Peyer's patch (tissue), 4 donors: ENCODE measurements around the gene GTF2H3. TPM values are rescaled to one million over a fixed set of nuclear protein-coding genes. Genes with fewer than 3 reads are reported as not detected.

Source experiments
- DNase-seq, 3 donors: peaks; one replicate each; pipeline ENCODE4 v3.0.0-alpha.2; 2017 to 2019
- H3K27ac ChIP-seq, 4 donors: fragments of 200-600 bp; sonication (generic); one replicate each; pipeline ENCODE4 v1.5.1; 2016 to 2019
- H3K27me3 ChIP-seq, 2 donors: fragments of 200-600 bp; sonication (generic); one replicate each; pipeline ENCODE4 v1.5.1; 2019
- H3K36me3 ChIP-seq, 3 donors: fragments of 200-600 bp; sonication (generic); one replicate each; pipeline ENCODE4 v1.5.1; 2016 to 2019
- H3K4me1 ChIP-seq, 4 donors: fragments of 200-600 bp; sonication (generic); one replicate each; pipeline ENCODE4 v1.5.1; 2016 to 2019
- H3K4me3 ChIP-seq, 4 donors: fragments of 200-600 bp; sonication (generic); 1 replicate in 3 of 4; 2 replicates in 1 of 4; pipeline ENCODE4 v1.5.1; 2016 to 2019; ENCODE audit warnings: mild to moderate bottlenecking in 1 of 4
- H3K9me3 ChIP-seq, 4 donors: fragments of 200-600 bp; sonication (generic); one replicate each; pipeline ENCODE4 v1.5.1; 2016 to 2019; ENCODE audit warnings: mild to moderate bottlenecking in 1 of 4
- POLR2A ChIP-seq, 2 donors: fragments of 450-650 bp; IDR thresholded peaks; one replicate each; pipeline ENCODE4 v1.5.1; 2017; ENCODE audit warnings: antibody characterized with exemption in 2 of 2, mild to moderate bottlenecking in 2 of 2, moderate library complexity in 2 of 2
- total RNA-seq, 4 donors: library from RNA; depleted of rRNA; stranded (reverse); fragments of >200 nt; gene quantifications; one replicate each; pipeline ENCODE4 v1.1.0, GENCODE V29; 2016
- TF ChIP-seq, protein P1 (sequence below), 6 experiments: fragments of 450-650 bp in 4 of 6; fragments of 200-600 bp in 2 of 6; sonication (generic) in 1 of 6; IDR thresholded peaks; one replicate each; pipeline ENCODE4 v1.5.1; 2017 to 2019; ENCODE audit warnings: antibody characterized with exemption in 6 of 6, mild to moderate bottlenecking in 3 of 6, moderate library complexity in 1 of 6

The GTF2H3 gene
- total RNA-seq, 4 donors from 2014 or later: 11.1 to 25.6 (median 15.5) TPM

- Histone ChIP-seq H3K4me3 (no peak overlapping the region), H3K27me3 (no peaks in the 10 kb centered on the region), H3K27ac (no peak overlapping the region), H3K4me1 (peaks cover 0 to 12% (median under 1%) of the 10 kb centered on the region in 4 donors), H3K9me3 (no peaks in the 10 kb centered on the region), H3K36me3 (peaks cover 0 to 75% (median 0%) of the 10 kb centered on the region in 3 donors)
- DNase-seq: no peak
- no peak for TF ChIP-seq POLR2A (IDR thresholded peaks at IDR 0.05)
- TF ChIP-seq, protein P1, sequence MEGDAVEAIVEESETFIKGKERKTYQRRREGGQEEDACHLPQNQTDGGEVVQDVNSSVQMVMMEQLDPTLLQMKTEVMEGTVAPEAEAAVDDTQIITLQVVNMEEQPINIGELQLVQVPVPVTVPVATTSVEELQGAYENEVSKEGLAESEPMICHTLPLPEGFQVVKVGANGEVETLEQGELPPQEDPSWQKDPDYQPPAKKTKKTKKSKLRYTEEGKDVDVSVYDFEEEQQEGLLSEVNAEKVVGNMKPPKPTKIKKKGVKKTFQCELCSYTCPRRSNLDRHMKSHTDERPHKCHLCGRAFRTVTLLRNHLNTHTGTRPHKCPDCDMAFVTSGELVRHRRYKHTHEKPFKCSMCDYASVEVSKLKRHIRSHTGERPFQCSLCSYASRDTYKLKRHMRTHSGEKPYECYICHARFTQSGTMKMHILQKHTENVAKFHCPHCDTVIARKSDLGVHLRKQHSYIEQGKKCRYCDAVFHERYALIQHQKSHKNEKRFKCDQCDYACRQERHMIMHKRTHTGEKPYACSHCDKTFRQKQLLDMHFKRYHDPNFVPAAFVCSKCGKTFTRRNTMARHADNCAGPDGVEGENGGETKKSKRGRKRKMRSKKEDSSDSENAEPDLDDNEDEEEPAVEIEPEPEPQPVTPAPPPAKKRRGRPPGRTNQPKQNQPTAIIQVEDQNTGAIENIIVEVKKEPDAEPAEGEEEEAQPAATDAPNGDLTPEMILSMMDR (IDR thresholded peaks at IDR 0.05): no peak
Measured at GRCh38 chr12:123608182-123608581, 25.4 kb upstream of the GTF2H3 start.

GRCh38 chr12:123614110-123614509 lies 19.5 kb upstream of the GTF2H3 start:
- Histone ChIP-seq H3K4me1 (no peaks in the 10 kb centered on the region), H3K36me3 (peaks cover 0 to 88% (median 0%) of the 10 kb centered on the region in 3 donors), H3K4me3 (no peak overlapping the region), H3K27ac (no peak overlapping the region), H3K27me3 (no peaks in the 10 kb centered on the region), H3K9me3 (no peaks in the 10 kb centered on the region)
- DNase-seq: no peak
- TF ChIP-seq POLR2A (IDR thresholded peaks at IDR 0.05): no peak
- TF ChIP-seq, protein P1 (IDR thresholded peaks at IDR 0.05): no peak

GRCh38 chr12:123614531-123614930 lies 19.1 kb upstream of the GTF2H3 start:
- TF ChIP-seq POLR2A (IDR thresholded peaks at IDR 0.05): no peak
- TF ChIP-seq, protein P1 (IDR thresholded peaks at IDR 0.05): no peak
- H3K27me3 ChIP-seq: no peaks in the 10 kb centered on the region
- DNase-seq: no peak
- H3K4me1 ChIP-seq: no peaks in the 10 kb centered on the region
- H3K27ac ChIP-seq: no peak overlapping the region
- H3K4me3 ChIP-seq: no peak overlapping the region
- no peaks in the 10 kb centered on the region for H3K9me3 ChIP-seq
- peaks cover 0 to 88% (median 0%) of the 10 kb centered on the region in 3 donors for H3K36me3 ChIP-seq

DNA sequence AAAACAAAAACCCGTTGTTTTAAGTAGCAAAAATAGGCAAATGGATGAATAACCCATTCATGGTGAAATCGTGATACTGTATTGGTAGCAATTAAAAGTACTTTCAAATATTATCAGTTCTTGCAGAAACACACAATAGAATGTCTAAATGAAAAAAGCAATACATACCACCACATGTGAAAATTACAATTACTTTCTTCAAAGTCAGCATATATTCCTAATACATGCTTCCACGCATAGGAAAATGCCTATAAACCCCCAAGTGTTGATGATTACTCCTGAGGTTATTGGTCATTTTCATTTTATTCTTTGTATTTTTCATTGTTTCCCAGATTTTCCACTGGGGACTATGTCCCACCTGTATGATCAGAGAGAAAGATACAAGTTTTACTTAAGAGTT lies 16.5 kb upstream of the GTF2H3 start:
- Histone ChIP-seq H3K27ac (no peak overlapping the region), H3K4me1 (no peaks in the 10 kb centered on the region), H3K27me3 (no peaks in the 10 kb centered on the region), H3K4me3 (no peak overlapping the region), H3K9me3 (no peaks in the 10 kb centered on the region), H3K36me3 (peaks cover 0 to 88% (median 0%) of the 10 kb centered on the region in 3 donors)
- no peak for TF ChIP-seq POLR2A (IDR thresholded peaks at IDR 0.05)
- TF ChIP-seq, protein P1 (IDR thresholded peaks at IDR 0.05): no peak
- DNase-seq: no peak

DNA sequence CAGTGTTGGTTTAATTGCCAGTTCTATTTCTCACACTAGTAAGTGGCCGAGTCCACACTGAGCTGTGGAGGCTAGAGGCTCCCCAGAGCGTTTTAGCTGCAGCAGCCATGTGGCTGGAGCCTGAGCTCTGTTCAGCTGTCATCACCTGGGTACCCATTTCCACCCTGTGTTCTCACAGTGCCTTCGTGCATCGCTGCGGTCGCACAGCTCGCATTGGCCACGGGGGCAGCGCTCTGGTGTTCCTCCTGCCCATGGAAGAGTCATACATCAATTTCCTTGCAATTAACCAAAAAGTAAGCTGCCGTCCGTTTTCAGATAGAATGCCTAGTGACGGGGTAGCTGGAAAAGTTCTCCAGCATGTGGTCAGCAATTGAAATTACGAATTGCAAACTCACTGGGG lies 16.0 kb upstream of the GTF2H3 start:
- Histone ChIP-seq H3K4me3 (no peak overlapping the region), H3K27me3 (no peaks in the 10 kb centered on the region), H3K27ac (no peak overlapping the region), H3K4me1 (no peaks in the 10 kb centered on the region), H3K9me3 (no peaks in the 10 kb centered on the region), H3K36me3 (peaks cover 0 to 88% (median 0%) of the 10 kb centered on the region in 3 donors)
- no peak for DNase-seq
- TF ChIP-seq, protein P1 (IDR thresholded peaks at IDR 0.05): no peak
- no peak for TF ChIP-seq POLR2A (IDR thresholded peaks at IDR 0.05)

DNA sequence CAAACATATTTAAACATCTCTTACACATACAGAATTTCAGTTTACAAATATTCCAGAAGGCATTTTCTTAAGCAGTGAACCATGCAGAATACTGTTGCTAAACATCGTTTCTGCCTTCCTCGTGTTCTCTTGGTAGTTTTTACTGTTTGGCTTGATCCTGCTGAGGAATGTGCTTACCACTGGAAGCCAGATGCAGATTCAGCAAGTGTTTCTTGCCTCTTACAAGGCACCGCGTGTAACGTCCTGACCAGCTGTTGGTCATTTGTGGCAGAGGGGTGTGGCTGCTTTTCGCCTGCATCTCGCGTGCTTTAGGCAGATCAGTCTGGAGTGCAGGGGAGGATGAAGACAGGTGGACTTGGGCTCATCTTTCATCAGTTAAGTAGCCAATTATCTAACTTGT lies 12.5 kb upstream of the GTF2H3 start:
- Histone ChIP-seq H3K27ac (no peak overlapping the region), H3K4me1 (no peaks in the 10 kb centered on the region), H3K36me3 (peaks cover 0 to 85% (median 0%) of the 10 kb centered on the region in 3 donors), H3K27me3 (no peaks in the 10 kb centered on the region), H3K4me3 (no peak overlapping the region), H3K9me3 (no peaks in the 10 kb centered on the region)
- TF ChIP-seq, protein P1 (IDR thresholded peaks at IDR 0.05): no peak
- no peak for TF ChIP-seq POLR2A (IDR thresholded peaks at IDR 0.05)
- no peak for DNase-seq
